Tibial nerve (tissue), 4 donors: ENCODE data around the gene BPIFB6. TPM values are rescaled to one million over a fixed set of nuclear protein-coding genes. Genes with fewer than 3 reads are reported as not detected.

ENCODE experiments used
- DNase-seq, 2 donors: peaks; one replicate each; pipeline ENCODE4 v3.0.0-alpha.2; 2019; ENCODE audit warnings: low spot score in 2 of 2
- H3K27ac ChIP-seq, 4 donors: fragments of 200-600 bp; sonication (generic) in 3 of 4; one replicate each; pipeline ENCODE4 v1.5.1; 2017 to 2019; ENCODE audit warnings: mild to moderate bottlenecking in 1 of 4
- H3K27me3 ChIP-seq, 2 donors: fragments of 200-600 bp; sonication (generic) in 1 of 2; one replicate each; pipeline versions ENCODE4 v1.5.1 to v1.6.0; 2017 to 2019
- H3K36me3 ChIP-seq, 3 donors: fragments of 200-600 bp; sonication (generic); one replicate each; pipeline ENCODE4 v1.5.1; 2018 to 2019
- H3K4me1 ChIP-seq, 4 donors: fragments of 200-600 bp; sonication (generic) in 3 of 4; one replicate each; pipeline ENCODE4 v1.5.1; 2017 to 2019
- H3K4me3 ChIP-seq, 4 donors: fragments of 200-600 bp; sonication (generic) in 3 of 4; one replicate each; pipeline ENCODE4 v1.5.1; 2017 to 2019; ENCODE audit warnings: mild to moderate bottlenecking in 1 of 4, moderate library complexity in 1 of 4
- H3K9me3 ChIP-seq, 4 donors: fragments of 200-600 bp; sonication (generic) in 3 of 4; one replicate each; pipeline ENCODE4 v1.5.1; 2017 to 2019
- EP300 ChIP-seq, 2 donors: sonication (generic); formaldehyde crosslinking; IDR thresholded peaks; one replicate each; pipeline ENCODE4 v1.6.1; 2017; ENCODE audit warnings: antibody characterized with exemption in 2 of 2, mild to moderate bottlenecking in 1 of 2
- POLR2A ChIP-seq, 2 donors: fragments of 450-650 bp; IDR thresholded peaks; one replicate each; pipeline ENCODE4 v1.6.1; 2017; ENCODE audit warnings: antibody characterized with exemption in 2 of 2, mild to moderate bottlenecking in 2 of 2, moderate library complexity in 2 of 2
- WGBS, 2 donors: methylation state at CpG; one replicate each; pipeline ENCODE4 v1.1.5; 2018; 5-methylcytosine and 5-hydroxymethylcytosine counted together
- total RNA-seq, 4 donors: library from RNA; depleted of rRNA; stranded (reverse); fragments of >200 nt; gene quantifications; one replicate each; pipeline ENCODE4 v1.1.0, GENCODE V29; 2016
- TF ChIP-seq, protein P1 (sequence below), 5 experiments: fragments of 200-600 bp in 3 of 5; fragments of 450-650 bp in 2 of 5; sonication (generic) in 3 of 5; IDR thresholded peaks; one replicate each; pipeline ENCODE4 v1.5.1; 2016 to 2019; ENCODE audit warnings: antibody characterized with exemption in 5 of 5, mild to moderate bottlenecking in 3 of 5, moderate library complexity in 2 of 5

The BPIFB6 gene
- total RNA-seq, 4 donors from 2014 or later = not detected

DNA sequence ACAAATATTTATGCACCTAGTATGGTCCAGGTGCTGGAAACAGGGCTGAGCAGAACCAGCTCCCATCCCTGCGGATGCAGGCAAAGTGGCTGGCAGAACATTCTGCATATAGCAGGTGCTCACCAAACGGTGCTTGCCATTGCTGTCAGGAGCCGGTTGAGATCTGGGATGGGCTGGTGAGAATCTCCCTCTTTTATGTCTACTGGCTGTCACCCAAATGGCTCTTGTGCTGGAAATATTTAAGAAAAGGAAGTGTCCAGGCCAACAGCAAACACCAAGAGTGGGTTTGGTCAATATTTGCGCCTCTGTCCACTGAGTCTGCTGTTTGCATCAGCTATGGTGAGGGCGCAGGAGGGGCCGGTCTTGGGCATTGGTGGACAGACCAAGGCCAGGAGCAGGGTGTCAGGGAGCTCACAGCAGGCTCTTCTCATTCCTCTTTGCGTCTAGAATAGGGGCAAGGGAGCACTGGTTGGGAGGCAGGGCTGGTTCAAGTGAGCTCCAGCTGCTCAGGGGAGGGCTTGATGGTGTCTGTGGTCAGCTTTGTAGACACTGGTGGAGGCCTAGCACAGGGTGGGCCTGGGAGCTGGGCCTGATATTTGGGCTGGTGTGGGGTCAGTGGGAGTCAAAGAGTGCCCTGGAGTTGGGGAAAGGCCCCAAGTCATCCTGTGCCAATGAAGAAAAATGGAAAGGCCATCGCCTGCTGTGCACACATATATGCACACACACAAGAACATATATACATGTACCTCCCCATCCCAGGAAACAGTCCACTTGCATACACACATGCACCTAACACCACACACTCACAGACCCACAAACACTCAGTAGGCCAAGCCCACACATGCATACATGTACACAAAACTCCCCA, 25.3 kb upstream of the BPIFB6 start:
- no peaks in the 10 kb centered on the region for H3K4me1 ChIP-seq
- peaks cover 0 to 19% (median 0%) of the 10 kb centered on the region in 4 donors for H3K9me3 ChIP-seq
- no peak overlapping the region for H3K4me3 ChIP-seq
- no peaks in the 10 kb centered on the region for H3K36me3 ChIP-seq
- H3K27ac ChIP-seq = no peak overlapping the region
- H3K27me3 ChIP-seq = no peaks in the 10 kb centered on the region
- no peak for DNase-seq
- WGBS, 2 donors = 81 to 82% methylated on average over 8 of the region's 8 CpGs
- TF ChIP-seq, protein P1, sequence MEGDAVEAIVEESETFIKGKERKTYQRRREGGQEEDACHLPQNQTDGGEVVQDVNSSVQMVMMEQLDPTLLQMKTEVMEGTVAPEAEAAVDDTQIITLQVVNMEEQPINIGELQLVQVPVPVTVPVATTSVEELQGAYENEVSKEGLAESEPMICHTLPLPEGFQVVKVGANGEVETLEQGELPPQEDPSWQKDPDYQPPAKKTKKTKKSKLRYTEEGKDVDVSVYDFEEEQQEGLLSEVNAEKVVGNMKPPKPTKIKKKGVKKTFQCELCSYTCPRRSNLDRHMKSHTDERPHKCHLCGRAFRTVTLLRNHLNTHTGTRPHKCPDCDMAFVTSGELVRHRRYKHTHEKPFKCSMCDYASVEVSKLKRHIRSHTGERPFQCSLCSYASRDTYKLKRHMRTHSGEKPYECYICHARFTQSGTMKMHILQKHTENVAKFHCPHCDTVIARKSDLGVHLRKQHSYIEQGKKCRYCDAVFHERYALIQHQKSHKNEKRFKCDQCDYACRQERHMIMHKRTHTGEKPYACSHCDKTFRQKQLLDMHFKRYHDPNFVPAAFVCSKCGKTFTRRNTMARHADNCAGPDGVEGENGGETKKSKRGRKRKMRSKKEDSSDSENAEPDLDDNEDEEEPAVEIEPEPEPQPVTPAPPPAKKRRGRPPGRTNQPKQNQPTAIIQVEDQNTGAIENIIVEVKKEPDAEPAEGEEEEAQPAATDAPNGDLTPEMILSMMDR (IDR thresholded peaks at IDR 0.05) = no peak
- TF ChIP-seq POLR2A (IDR thresholded peaks at IDR 0.05) (no peak), EP300 (IDR thresholded peaks at IDR 0.05) (no peak)

DNA sequence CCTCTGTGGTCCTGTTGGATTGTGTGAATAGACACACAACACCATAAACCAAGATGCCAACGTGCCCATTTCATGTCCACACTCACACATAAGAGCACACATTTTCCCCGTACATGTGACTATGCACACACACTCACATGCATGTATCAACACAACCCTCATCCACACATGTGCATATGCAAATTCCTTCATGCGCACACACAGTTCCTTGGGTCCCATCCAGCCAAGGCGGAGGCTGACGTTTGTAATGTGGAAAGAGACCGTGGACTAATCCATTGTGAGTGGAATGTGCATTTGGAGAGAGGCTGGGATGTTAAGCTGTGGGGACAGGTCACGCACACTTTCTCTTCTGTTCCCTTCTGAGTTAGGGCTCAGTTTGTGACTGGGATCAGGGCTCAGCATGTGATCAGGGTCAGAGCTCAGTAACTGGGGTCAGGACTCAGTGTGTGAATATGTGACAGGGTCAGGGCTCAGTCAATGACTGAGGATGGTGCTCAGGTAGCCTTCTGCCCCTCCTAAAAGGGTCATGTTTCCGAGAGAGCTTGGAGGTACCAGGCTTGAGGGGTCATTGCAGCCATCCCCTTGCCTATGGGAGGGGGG, 24.6 kb upstream of the BPIFB6 start:
- WGBS, 2 donors = 75 to 81% methylated on average over 7 to 8 of the region's 8 CpGs
- no peak for DNase-seq
- Histone ChIP-seq H3K27ac (no peak overlapping the region), H3K4me1 (no peaks in the 10 kb centered on the region), H3K9me3 (peaks cover 0 to 19% (median 0%) of the 10 kb centered on the region in 4 donors), H3K27me3 (no peaks in the 10 kb centered on the region), H3K36me3 (no peaks in the 10 kb centered on the region), H3K4me3 (no peak overlapping the region)
- TF ChIP-seq POLR2A (IDR thresholded peaks at IDR 0.05) (no peak), EP300 (IDR thresholded peaks at IDR 0.05) (no peak)
- TF ChIP-seq, protein P1 (IDR thresholded peaks at IDR 0.05) = no peak

DNA sequence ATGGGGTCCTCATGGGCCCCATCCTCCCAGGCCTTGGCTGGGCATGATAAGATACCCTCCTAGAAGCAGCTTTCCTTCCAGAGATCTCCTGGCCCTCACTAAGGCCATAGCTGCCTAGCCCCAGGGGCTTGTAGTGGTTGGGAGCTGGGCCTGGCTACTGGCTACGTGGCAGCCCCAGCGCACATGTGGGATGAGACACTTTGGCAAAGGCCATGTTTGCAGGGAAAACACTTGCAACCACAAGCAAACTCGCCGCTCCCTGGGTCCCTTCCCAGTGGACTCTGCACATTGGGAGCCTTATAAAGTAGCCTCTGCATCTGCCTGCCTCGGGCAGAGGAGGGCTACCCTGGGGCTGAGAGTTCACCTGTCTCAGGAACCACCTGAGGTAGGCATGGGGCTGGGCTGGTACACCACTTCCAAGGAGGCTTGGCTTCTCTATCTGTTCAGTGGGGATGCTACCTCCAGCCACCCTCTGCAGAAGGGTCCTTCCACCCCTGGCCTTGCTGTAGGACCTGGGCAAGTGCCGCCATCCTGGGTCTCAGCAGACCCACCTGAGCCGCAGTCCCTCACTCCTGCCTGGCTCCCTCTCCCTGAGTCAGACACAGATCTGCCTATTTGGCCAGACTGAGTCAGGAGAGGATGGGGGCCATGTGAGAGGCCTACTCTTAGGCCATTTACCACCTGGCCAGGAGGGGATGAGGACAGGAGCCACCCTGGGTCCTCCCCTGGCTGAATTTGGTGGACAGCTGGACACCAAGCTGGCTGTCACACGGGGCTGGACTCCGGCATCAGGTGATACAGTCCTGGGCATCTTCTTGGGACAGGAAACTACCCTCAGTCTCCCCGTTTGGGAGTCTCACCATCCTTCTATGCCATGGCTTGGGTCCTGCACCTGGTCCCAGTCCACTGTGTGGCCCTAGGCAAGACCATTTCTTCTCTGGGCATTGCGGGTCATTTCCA, 23.8 kb upstream of the BPIFB6 start, which contains the start of gene BPIFB2:
BPIFB2 (plus strand) TSS at position 329 of the 960 bp plus-strand sequence. CDS start 871 bp downstream, outside the sequence.
- Histone ChIP-seq H3K27ac (no peak within 1 kb of the TSS), H3K27me3 (no peaks in the 10 kb centered on the region), H3K4me3 (no peak within 1 kb of the TSS), H3K36me3 (no peaks in the 10 kb centered on the region), H3K4me1 (no peaks in the 10 kb centered on the region), H3K9me3 (peaks cover 0 to 19% (median 0%) of the 10 kb centered on the region in 4 donors)
- no peak for DNase-seq
- no peak for TF ChIP-seq EP300 (IDR thresholded peaks at IDR 0.05)
- no peak for TF ChIP-seq POLR2A (IDR thresholded peaks at IDR 0.05)
- TF ChIP-seq, protein P1 (IDR thresholded peaks at IDR 0.05) = no peak
- WGBS, 2 donors = 89 to 91% methylated on average over 8 to 11 of the region's 11 CpGs

DNA sequence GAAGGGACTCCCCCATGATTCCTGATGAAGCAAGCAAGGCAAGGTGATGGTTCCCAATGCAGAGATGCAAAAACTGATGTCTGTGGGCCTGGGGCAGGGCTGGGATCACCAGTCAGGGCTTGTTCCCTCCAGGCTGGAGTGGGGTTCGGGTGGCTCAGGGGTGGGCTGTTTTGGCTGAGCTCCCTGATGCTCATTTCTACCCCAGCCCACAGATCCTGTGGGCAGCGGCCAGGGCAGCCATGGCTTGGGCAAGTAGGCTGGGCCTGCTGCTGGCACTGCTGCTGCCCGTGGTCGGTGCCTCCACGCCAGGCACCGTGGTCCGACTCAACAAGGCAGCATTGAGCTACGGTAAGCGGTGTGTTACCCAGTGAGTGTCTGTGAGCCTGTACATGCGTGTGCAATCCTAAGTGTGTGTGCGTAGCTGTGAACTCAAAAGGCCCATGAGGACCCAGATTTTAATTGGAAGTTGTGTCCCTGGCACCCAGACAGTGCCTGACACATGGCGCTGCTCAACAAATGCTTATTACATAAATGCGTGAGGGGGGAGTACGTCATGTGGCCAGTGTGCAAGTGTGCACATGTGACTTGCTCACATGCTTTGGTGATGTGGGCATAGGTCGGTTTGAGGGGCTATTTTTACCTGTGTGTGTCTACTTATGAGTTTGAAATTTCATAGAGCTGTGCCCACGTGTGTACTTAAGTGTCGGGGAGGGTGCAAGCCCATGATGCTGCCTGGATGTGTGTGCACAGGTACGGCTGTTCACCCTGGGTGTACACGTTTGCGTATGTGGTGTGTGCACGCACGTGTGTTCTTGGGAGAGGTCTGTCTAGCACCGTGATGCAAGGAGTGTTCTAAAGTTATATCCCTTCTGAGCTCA, 22.9 kb upstream of the BPIFB6 start:
- Histone ChIP-seq H3K27me3 (peaks cover 0 to 2% of the 10 kb centered on the region in 2 donors), H3K9me3 (peaks cover 0 to 19% (median 0%) of the 10 kb centered on the region in 4 donors), H3K27ac (no peak overlapping the region), H3K4me1 (no peaks in the 10 kb centered on the region), H3K4me3 (no peak overlapping the region), H3K36me3 (no peaks in the 10 kb centered on the region)
- TF ChIP-seq POLR2A (IDR thresholded peaks at IDR 0.05) (no peak), EP300 (IDR thresholded peaks at IDR 0.05) (no peak)
- TF ChIP-seq, protein P1 (IDR thresholded peaks at IDR 0.05) = no peak
- no peak for DNase-seq
- 85 to 91% methylated on average over 22 to 23 of the region's 23 CpGs for WGBS, 2 donors
